Astrocyte (in vitro differentiated cells and primary cell): ENCODE measurements around the gene CAMK1D. TPM values are rescaled to one million over a fixed set of nuclear protein-coding genes. Genes with fewer than 3 reads are reported as not detected.

Source experiments
- DNase-seq: peaks from one replicate; pipeline ENCODE4 v3.0.0-alpha.2; 2010; ENCODE audit warnings: low read depth
- FAIRE-seq: peaks from 2 replicates; lab custom pipeline; 2011; peaks lifted over from hg19 to GRCh38; lab: Jason Lieb, UNC
- H2AFZ ChIP-seq: 2 replicates; pipeline ENCODE4 v1.6.0; 2012; ENCODE audit warnings: low read depth, low read length, inconsistent platforms
- H3K27ac ChIP-seq: 2 replicates; pipeline ENCODE4 v1.5.1; 2011; ENCODE audit warnings: low read depth, low read length, inconsistent platforms
- H3K27me3 ChIP-seq: 2 replicates; pipeline ENCODE4 v1.6.0; 2011; ENCODE audit warnings: low read length, inconsistent platforms; ENCODE audit not compliant: insufficient read depth
- H3K36me3 ChIP-seq: 2 replicates; pipeline ENCODE4 v1.5.1; 2011; ENCODE audit warnings: low read length, inconsistent platforms; ENCODE audit not compliant: insufficient read depth
- H3K4me1 ChIP-seq: 2 replicates; pipeline ENCODE4 v1.5.1; 2011; ENCODE audit warnings: low read length, inconsistent platforms; ENCODE audit not compliant: insufficient read depth
- H3K4me2 ChIP-seq: 2 replicates; pipeline ENCODE4 v1.6.0; 2012; ENCODE audit warnings: low read length, inconsistent platforms
- H3K4me3 ChIP-seq: 2 replicates; pipeline ENCODE4 v1.5.1; 2011; ENCODE audit warnings: low read depth, mild to moderate bottlenecking, low read length, inconsistent platforms; ENCODE audit not compliant: insufficient read depth
- H3K79me2 ChIP-seq: 2 replicates; pipeline ENCODE4 v1.6.0; 2012; ENCODE audit warnings: mild to moderate bottlenecking, low read length, inconsistent platforms; ENCODE audit not compliant: insufficient read depth
- H3K9ac ChIP-seq: 2 replicates; pipeline ENCODE4 v1.6.0; 2012; ENCODE audit warnings: mild to moderate bottlenecking, low read length, inconsistent platforms
- H3K9me3 ChIP-seq: 2 replicates; pipeline ENCODE4 v1.5.1; 2012; ENCODE audit warnings: low read depth, mild to moderate bottlenecking, low read length, inconsistent platforms; ENCODE audit not compliant: insufficient read depth
- H4K20me1 ChIP-seq: 2 replicates; pipeline ENCODE4 v1.6.0; 2012; ENCODE audit warnings: low read length, inconsistent platforms; ENCODE audit not compliant: insufficient read depth
- H3K27ac Mint-ChIP-seq: one replicate; pipeline ENCODE4 v1.8.0; 2021; ENCODE audit warnings: mild to moderate bottlenecking, mixed read lengths; ENCODE audit not compliant: unreplicated experiment
- H3K27me3 Mint-ChIP-seq: one replicate; pipeline ENCODE4 v1.8.0; 2021; ENCODE audit warnings: low read depth, mixed read lengths; ENCODE audit not compliant: unreplicated experiment
- H3K36me3 Mint-ChIP-seq: one replicate; pipeline ENCODE4 v1.8.0; 2021; ENCODE audit warnings: low read depth, mixed read lengths; ENCODE audit not compliant: unreplicated experiment
- H3K4me1 Mint-ChIP-seq: one replicate; pipeline ENCODE4 v1.8.0; 2021; ENCODE audit warnings: low read depth, mixed read lengths; ENCODE audit not compliant: unreplicated experiment
- H3K4me3 Mint-ChIP-seq: one replicate; pipeline ENCODE4 v1.8.0; 2021; ENCODE audit warnings: mild to moderate bottlenecking, moderate library complexity, mixed read lengths; ENCODE audit not compliant: unreplicated experiment
- H3K9me3 Mint-ChIP-seq: one replicate; pipeline ENCODE4 v1.8.0; 2021; ENCODE audit warnings: mild to moderate bottlenecking, mixed read lengths; ENCODE audit not compliant: unreplicated experiment
- CTCF ChIP-seq: IDR thresholded peaks from 2 replicates; pipeline ENCODE4 v1.5.1; 2011; ENCODE audit warnings: low read depth, mild to moderate bottlenecking, inconsistent platforms, low read length, moderate library complexity; ENCODE audit not compliant: insufficient read depth
- EZH2 ChIP-seq: IDR thresholded peaks from 2 replicates; pipeline ENCODE4 v1.6.1; 2012; ENCODE audit warnings: mild to moderate bottlenecking, low read length, inconsistent platforms; ENCODE audit not compliant: insufficient read depth
- total RNA-seq: library from RNA; stranded (reverse); gene quantifications from 2 replicates; pipeline ENCODE4 v1.2.1, GENCODE V29; 2021

CAMK1D gene
- total RNA-seq, 1 donor from 2014 or later = 23.6 TPM

- DNase-seq (no peak), FAIRE-seq (no peak)
- Histone ChIP-seq H3K9ac (no peak overlapping the region), H3K4me2 (no peak overlapping the region), H3K4me3 (no peak overlapping the region), H3K27me3 (no peaks in the 10 kb centered on the region), H3K27ac (no peak overlapping the region), H4K20me1 (peaks cover 6% of the 10 kb centered on the region), H3K4me1 (no peaks in the 10 kb centered on the region), H3K36me3 (no peaks in the 10 kb centered on the region), H2AFZ (no peak overlapping the region), H3K9me3 (peaks cover 9% of the 10 kb centered on the region), H3K79me2 (no peaks in the 10 kb centered on the region)
- H3K9me3 Mint-ChIP-seq = peaks cover 7% of the 10 kb centered on the region
- H3K4me1 Mint-ChIP-seq = peaks cover 2% of the 10 kb centered on the region
- no peak overlapping the region for H3K27ac Mint-ChIP-seq
- TF ChIP-seq EZH2 = no peak
- TF ChIP-seq CTCF = no peak
- no peaks in the 10 kb centered on the region for H3K27me3 Mint-ChIP-seq
- peaks cover 8% of the 10 kb centered on the region for H3K36me3 Mint-ChIP-seq
- no peak overlapping the region for H3K4me3 Mint-ChIP-seq
Observed at GRCh38 chr10:12572281-12572680, 222.9 kb downstream of the CAMK1D start.

GRCh38 chr10:12577610-12578009 lies 228.3 kb downstream of the CAMK1D start:
- Histone ChIP-seq H3K9ac (no peak overlapping the region), H3K27me3 (no peaks in the 10 kb centered on the region), H3K9me3 (peaks cover 9% of the 10 kb centered on the region), H3K79me2 (no peaks in the 10 kb centered on the region), H4K20me1 (peaks cover 15% of the 10 kb centered on the region), H3K36me3 (no peaks in the 10 kb centered on the region), H2AFZ (no peak overlapping the region), H3K4me3 (no peak overlapping the region), H3K4me2 (no peak overlapping the region), H3K27ac (no peak overlapping the region), H3K4me1 (no peaks in the 10 kb centered on the region)
- peaks cover 1% of the 10 kb centered on the region for H3K4me1 Mint-ChIP-seq
- H3K27me3 Mint-ChIP-seq = no peaks in the 10 kb centered on the region
- peaks cover 16% of the 10 kb centered on the region for H3K36me3 Mint-ChIP-seq
- no peak overlapping the region for H3K27ac Mint-ChIP-seq
- no peak for TF ChIP-seq EZH2
- no peak for TF ChIP-seq CTCF
- no peak overlapping the region for H3K4me3 Mint-ChIP-seq
- FAIRE-seq (no peak), DNase-seq (no peak)
- H3K9me3 Mint-ChIP-seq = peaks cover 17% of the 10 kb centered on the region

- no peak overlapping the region for H2AFZ ChIP-seq
- DNase-seq = peak; percentile 25
- H3K36me3 ChIP-seq = no peaks in the 10 kb centered on the region
- TF ChIP-seq EZH2 (no peak), CTCF (no peak)
- no peaks in the 10 kb centered on the region for H3K27me3 ChIP-seq
- H4K20me1 ChIP-seq = peaks cover 15% of the 10 kb centered on the region
- H3K4me1 ChIP-seq = no peaks in the 10 kb centered on the region
- H3K9me3 ChIP-seq = peaks cover 9% of the 10 kb centered on the region
- no peaks in the 10 kb centered on the region for H3K27me3 Mint-ChIP-seq
- no peak overlapping the region for H3K27ac ChIP-seq
- peaks cover 3% of the 10 kb centered on the region for H3K79me2 ChIP-seq
- peaks cover 16% of the 10 kb centered on the region for H3K36me3 Mint-ChIP-seq
- H3K9ac ChIP-seq = no peak overlapping the region
- peaks cover 1% of the 10 kb centered on the region for H3K4me1 Mint-ChIP-seq
- H3K9me3 Mint-ChIP-seq = peaks cover 18% of the 10 kb centered on the region
- FAIRE-seq = no peak
- H3K4me2 ChIP-seq = no peak overlapping the region
- H3K4me3 Mint-ChIP-seq = no peak overlapping the region
- H3K27ac Mint-ChIP-seq = no peak overlapping the region
- H3K4me3 ChIP-seq = no peak overlapping the region
Observed at GRCh38 chr10:12579954-12580858, 230.9 kb downstream of the CAMK1D start.
